HG02981 (cell line): ENCODE measurements around the gene SERPINA1.
"Not testable (repeated sequence)": the region's sequence is repeated elsewhere in the genome, so short reads cannot be mapped to it uniquely, and the experiment has no call there.

Source experiments
- ATAC-seq: cut with Tn5 transposase; IDR thresholded peaks from one replicate; pipeline ENCODE4 v1.9.1; 2021; ENCODE audit warnings: mild to moderate bottlenecking, moderate library complexity; ENCODE audit not compliant: unreplicated experiment

The SERPINA1 gene

GRCh38 chr14:94388384-94389103 is at the start of gene SERPINA1:
SERPINA1 (minus strand) TSS chr14:94388602; CDS start chr14:94383237, 5,365 bp downstream.
- ATAC-seq, result no peak

DNA sequence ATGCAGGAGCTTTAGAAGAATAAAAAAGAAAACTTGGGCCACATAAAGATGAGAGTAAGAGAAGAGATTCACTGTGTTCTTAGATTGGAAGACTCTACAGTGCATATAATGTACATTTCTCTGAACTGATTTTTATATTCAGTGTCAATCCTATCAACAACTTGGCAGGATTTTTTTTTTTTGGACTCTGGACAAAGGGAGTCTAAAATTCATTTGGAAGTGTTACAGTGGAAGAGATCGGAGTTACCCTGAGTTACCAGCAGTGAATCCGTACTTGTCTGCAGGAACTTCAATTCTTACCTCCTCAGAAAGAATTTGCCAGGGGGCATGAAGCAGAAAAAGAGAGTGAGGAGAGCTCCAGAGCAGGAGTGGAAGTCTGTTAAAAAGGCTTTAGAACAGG is 40.2 kb upstream of the SERPINA1 start:
- no peak for ATAC-seq

DNA sequence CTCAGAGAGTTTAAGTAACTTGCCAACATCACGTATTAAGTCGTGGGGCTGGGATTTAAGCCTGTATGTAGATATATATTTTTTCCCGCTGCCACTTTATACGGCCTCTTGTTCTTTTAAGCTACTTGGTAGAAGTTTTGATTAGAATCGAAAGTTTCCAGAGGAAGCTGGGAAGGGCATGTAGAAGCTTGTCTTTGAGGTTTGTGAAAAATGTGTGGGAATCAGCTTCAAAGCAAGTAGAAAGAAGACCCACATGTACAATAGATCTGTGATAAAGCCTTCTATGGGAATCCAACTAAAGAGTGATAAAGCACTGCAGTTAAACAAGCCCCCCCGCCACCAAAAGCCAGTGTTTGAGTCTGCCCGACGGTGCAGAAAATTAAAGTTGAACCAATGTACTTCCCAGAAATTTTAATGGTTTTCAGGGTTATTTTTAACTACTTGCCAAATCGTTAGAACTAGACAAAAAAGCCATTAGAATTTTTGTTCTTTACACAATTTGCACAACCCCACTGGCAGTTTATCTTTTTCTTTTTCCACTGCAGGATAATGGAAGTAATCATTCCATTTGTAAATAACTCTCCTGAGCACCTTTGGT is 38.7 kb upstream of the SERPINA1 start:
- no peak for ATAC-seq

- ATAC-seq, result no peak
Measured at GRCh38 chr14:94426526-94426925, 38.1 kb upstream of the SERPINA1 start.

DNA sequence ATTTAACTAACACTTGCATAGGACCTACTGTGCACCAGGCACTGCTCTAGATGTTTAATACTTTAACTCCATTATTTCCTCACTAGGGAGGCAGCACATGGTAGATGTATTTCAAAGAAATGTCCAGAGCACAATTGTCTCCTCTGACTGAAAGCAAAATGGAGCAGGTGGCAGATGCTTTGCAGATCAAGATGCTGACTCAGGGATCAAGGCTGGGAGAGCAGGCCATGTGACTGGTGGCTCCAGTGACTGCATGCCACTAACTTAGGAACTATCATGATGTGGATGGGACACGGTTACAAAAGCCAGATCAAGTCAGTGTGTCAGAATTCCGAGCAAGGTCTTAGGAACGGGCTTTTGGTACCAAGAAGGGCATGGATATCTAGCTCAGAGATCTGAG is 36.0 kb upstream of the SERPINA1 start:
- ATAC-seq, result no peak

DNA sequence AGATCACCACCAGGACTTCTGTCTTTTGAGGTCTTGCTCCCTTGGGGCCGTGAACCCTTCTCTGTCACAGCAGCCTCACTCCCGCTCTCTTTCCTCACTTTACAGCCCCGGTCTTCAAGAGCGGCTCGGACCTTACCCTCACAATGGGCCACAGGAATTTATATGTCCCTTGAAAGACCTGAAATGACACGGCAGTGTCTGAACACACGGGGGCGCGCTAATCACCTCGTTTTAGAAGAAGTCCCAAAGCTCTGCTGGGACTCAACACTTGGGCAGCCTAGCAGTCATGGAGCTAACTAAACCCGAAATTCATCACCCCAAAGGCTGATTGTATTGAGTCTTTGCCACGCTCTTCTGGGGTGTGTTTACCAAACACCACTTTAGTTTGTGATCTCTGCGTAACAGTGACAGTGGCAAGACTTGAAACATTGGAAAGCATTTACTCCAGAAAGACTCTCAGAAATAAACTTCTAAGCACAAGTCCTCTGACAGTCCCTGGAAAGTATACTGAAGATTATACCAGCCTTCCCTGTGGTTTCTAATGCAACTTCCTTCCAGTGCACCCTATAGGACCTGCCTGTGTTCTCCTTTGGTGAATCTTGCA is 35.2 kb upstream of the SERPINA1 start:
- ATAC-seq, result no peak

- ATAC-seq, result no peak
Measured at GRCh38 chr14:94421316-94421715, 32.9 kb upstream of the SERPINA1 start.

- not testable (repeated sequence) for ATAC-seq
Measured at GRCh38 chr14:94417497-94418205, 29.2 kb upstream of the SERPINA1 start.

- no peak for ATAC-seq
Measured at GRCh38 chr14:94412671-94413638, 24.6 kb upstream of the SERPINA1 start.

GRCh38 chr14:94411638-94412037 is 23.2 kb upstream of the SERPINA1 start:
- no peak for ATAC-seq

DNA sequence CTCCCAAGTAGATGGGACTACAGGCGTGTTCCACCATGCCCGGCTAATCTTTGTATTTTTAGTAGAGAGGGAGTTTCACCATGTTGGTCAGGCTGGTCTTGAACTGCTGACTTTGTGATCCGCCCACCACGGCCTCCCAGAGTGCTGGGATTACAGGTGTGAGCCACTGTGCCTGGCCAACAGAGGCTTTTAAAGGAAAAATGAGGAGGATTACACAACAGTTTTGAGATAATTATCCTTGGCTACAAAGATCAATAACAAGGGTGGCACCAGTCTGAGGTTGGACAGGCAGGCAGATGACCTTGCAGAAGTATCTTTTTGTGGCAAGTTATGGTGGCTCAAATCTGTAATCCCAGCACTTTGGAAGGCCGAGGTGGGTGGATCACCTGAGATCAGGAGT is 21.0 kb upstream of the SERPINA1 start:
- ATAC-seq, result not testable (repeated sequence)

GRCh38 chr14:94408546-94409095 is 20.2 kb upstream of the SERPINA1 start:
- no peak for ATAC-seq

DNA sequence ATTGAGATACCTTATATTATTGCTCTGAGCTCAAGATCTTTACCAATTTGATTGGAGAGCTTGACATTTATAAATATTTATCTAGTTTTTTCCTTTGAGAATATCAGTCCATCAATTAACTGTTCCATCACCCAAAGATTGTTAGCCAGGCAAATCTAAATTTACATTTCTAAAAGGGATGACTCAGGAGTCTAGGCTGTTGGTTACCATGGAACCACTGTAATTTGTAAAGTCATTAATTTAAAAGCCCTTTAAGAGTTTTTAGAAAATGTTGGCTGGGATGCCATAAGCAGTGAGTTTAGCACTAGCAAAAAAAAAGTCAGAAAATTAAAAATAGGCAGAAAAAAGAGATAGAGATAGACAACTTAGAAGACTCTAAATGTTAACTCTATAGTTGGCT is 19.5 kb upstream of the SERPINA1 start:
- ATAC-seq, result no peak

- ATAC-seq, result no peak
Measured at GRCh38 chr14:94406910-94407309, 18.5 kb upstream of the SERPINA1 start.

- no peak for ATAC-seq
Measured at GRCh38 chr14:94405486-94405885, 17.1 kb upstream of the SERPINA1 start.

- ATAC-seq, result no peak
Measured at GRCh38 chr14:94404561-94404960, 16.2 kb upstream of the SERPINA1 start.

- ATAC-seq, result no peak
Measured at GRCh38 chr14:94403312-94403932, 15.0 kb upstream of the SERPINA1 start.

DNA sequence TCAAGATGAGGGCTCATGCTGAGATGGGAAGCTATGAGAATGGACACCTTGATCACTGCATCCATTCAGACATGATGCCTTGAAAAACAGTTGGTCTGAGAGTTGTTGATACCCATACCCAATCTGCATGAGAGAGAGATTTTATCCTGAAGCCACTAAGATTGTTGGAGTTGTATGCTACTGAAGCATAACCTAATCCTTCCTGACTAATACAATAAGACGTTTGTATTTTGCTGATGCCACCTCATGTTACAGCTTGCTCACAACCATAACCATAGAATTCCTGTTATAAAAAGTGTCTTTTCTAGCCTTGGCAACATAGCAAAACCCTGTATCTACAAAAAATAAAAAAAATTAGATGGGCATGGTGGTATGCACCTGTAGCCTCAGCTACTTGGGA is 12.7 kb upstream of the SERPINA1 start:
- ATAC-seq, result no peak

DNA sequence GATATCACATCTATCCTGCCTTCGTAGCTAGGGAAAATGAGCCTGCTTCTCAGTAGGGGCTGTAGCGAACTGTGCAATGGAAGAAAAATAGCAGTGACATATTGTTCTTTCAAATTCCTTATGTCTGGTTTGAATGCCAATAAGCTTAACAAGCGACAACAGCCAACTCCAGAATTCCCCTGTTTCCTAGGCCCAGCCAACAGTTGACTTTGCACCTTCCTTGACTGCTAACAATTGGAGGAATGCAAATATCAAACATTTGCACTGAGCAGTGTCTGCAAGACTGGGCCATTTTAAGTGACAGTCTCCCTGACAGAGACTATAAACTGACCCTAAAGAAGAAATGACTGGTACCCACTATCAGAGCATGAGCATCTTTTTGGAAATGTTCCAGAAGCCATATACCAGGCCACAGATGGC is 12.0 kb upstream of the SERPINA1 start:
- no peak for ATAC-seq

DNA sequence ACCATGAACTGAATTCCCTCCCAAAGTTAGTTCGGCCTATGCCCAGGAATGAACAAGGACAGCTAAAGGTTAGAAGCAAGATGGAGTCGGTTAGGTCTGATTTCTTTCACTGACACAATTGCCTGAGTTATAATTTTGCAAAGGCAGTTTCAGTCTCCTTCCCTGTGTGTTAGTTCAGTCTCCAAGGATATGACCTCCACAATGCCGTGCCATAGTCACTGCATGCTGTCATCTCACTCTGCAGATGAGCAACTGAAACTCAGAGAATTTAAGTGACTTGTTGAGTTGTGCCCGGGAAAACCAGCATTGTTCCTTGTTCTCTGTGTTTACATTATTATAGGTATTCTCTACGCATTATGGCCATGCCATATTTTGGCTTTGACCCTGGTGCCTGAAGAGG is 10.1 kb upstream of the SERPINA1 start:
- ATAC-seq, result no peak
